ENCODE results near the gene MRPL41. TPM values are rescaled to one million over a fixed set of nuclear protein-coding genes. Genes with fewer than 3 reads are reported as not detected.
"Not testable (repeated sequence)": the region's sequence is repeated elsewhere in the genome, so short reads cannot be mapped to it uniquely, and the experiment has no call there.

The MRPL41 gene
- total RNA-seq, 1 donor from 2014 or later = 10.3 TPM

DNA sequence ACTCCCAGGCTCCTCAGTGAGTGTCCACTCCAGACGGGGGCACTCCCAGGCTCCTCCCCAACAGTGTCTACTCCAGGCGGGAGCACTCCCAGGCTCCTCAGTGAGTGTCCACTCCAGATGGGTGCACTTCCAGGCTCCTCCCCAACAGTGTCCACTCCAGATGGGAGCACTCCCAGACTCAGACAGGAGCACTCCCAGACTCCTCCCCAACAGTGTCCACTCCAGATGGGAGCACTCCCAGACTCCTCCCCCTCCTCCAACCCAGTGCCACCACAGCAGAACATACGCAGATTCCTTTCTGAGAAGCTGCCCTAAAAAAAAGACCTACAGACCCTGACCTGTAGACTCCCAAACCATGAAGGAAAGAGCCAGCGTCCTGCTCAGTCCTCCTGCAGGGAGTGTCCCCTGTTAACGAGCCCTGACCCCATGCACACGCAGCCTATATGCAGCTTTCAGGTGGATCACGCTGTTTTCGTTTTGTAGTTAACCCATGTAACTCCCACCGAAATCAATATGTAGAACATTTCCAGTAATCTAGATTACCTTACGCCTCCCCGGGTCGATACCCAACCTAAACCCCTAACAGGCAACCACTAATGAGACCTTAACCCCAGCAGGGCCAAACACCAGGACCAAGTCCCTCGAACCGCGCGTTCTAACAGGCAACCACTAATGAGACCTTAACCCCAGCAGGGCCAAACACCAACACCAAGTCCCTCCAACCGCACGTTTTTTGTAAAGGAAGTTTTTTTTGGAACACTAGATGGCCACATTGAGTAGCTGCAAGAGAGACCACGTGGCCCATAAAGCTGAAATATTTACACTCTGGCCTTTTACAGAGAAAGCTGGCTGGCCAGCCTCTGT lies 17.2 kb upstream of the MRPL41 start:
- Mint-ChIP-seq H3K36me3 (peaks cover 3% of the 10 kb centered on the region), H3K27ac (peak overlapping the region; percentile 84)

DNA sequence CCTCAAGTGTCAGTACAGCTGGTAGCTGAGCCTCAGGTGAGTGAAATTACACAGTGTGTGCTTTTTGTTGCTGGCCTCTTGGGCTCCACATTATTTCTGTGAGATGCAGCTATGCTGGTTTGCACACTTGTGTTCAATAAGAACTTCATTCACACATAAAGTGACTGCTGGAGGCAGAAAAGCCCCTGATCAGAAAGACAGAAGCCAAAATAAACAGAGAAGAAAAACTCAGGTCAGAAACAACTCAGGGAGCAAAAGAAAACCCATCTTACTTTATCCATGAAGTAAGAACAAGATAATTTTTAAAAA lies 16.6 kb upstream of the MRPL41 start:
- Histone ChIP-seq H3K4me2 (no peak overlapping the region), H2AFZ (replicated peaks) (peak overlapping the region; percentile 89), H3K27me3 (no peaks in the 10 kb centered on the region), H3K27ac (no peak overlapping the region), H4K20me1 (ENCODE audit: low read depth) (no peaks in the 10 kb centered on the region), H3K79me2 (ENCODE audit: low read depth) (no peaks in the 10 kb centered on the region), H3K4me3 (no peak overlapping the region), H3K4me1 (no peaks in the 10 kb centered on the region), H3F3A (ENCODE audit: low read depth) (no peaks in the 10 kb centered on the region), H3K36me3 (no peaks in the 10 kb centered on the region), H3K9me3 (ENCODE audit: low read depth) (no peaks in the 10 kb centered on the region), H3K9ac (no peak overlapping the region)
- peaks cover 9% of the 10 kb centered on the region for H3K4me1 Mint-ChIP-seq
- no peak for DNase-seq (ENCODE audit: low spot score)
- H3K36me3 Mint-ChIP-seq = peaks cover 3% of the 10 kb centered on the region
- H3K4me3 Mint-ChIP-seq = no peak overlapping the region
- TF ChIP-seq EZH2 (IDR thresholded peaks at IDR 0.05) (no peak), EZH2phosphoT487 (IDR thresholded peaks at IDR 0.05) (no peak)
- TF ChIP-seq, protein P1, sequence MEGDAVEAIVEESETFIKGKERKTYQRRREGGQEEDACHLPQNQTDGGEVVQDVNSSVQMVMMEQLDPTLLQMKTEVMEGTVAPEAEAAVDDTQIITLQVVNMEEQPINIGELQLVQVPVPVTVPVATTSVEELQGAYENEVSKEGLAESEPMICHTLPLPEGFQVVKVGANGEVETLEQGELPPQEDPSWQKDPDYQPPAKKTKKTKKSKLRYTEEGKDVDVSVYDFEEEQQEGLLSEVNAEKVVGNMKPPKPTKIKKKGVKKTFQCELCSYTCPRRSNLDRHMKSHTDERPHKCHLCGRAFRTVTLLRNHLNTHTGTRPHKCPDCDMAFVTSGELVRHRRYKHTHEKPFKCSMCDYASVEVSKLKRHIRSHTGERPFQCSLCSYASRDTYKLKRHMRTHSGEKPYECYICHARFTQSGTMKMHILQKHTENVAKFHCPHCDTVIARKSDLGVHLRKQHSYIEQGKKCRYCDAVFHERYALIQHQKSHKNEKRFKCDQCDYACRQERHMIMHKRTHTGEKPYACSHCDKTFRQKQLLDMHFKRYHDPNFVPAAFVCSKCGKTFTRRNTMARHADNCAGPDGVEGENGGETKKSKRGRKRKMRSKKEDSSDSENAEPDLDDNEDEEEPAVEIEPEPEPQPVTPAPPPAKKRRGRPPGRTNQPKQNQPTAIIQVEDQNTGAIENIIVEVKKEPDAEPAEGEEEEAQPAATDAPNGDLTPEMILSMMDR (IDR thresholded peaks at IDR 0.05) = no peak
- H3K27ac Mint-ChIP-seq = no peak overlapping the region
- H3K27me3 Mint-ChIP-seq (ENCODE audit: insufficient read depth, low read depth) = no peaks in the 10 kb centered on the region
- H3K9me3 Mint-ChIP-seq = peaks cover 3% of the 10 kb centered on the region

More for the DNA sequence above, 17.2 kb upstream of the MRPL41 start:
- TF ChIP-seq EZH2 (IDR thresholded peaks at IDR 0.05) = no peak
- TF ChIP-seq, protein P1 (IDR thresholded peaks at IDR 0.05) = peak; percentile 59
- Histone ChIP-seq H3K36me3 (no peaks in the 10 kb centered on the region), H3K27me3 (no peaks in the 10 kb centered on the region), H3K4me1 (no peaks in the 10 kb centered on the region), H3K9ac (no peak overlapping the region), H3K4me3 (no peak overlapping the region), H3K4me2 (no peak overlapping the region), H3K9me3 (ENCODE audit: low read depth) (no peaks in the 10 kb centered on the region), H2AFZ (replicated peaks) (peak overlapping the region; percentile 89), H3K27ac (no peak overlapping the region), H3K79me2 (ENCODE audit: low read depth) (no peaks in the 10 kb centered on the region), H3F3A (ENCODE audit: low read depth) (no peaks in the 10 kb centered on the region), H4K20me1 (ENCODE audit: low read depth) (no peaks in the 10 kb centered on the region)
- peak; percentile 52 for DNase-seq (ENCODE audit: low spot score)
- Mint-ChIP-seq H3K4me1 (peaks cover 9% of the 10 kb centered on the region), H3K27me3 (ENCODE audit: insufficient read depth, low read depth) (no peaks in the 10 kb centered on the region), H3K4me3 (peak overlapping the region; percentile 72), H3K9me3 (peaks cover 3% of the 10 kb centered on the region)

DNA sequence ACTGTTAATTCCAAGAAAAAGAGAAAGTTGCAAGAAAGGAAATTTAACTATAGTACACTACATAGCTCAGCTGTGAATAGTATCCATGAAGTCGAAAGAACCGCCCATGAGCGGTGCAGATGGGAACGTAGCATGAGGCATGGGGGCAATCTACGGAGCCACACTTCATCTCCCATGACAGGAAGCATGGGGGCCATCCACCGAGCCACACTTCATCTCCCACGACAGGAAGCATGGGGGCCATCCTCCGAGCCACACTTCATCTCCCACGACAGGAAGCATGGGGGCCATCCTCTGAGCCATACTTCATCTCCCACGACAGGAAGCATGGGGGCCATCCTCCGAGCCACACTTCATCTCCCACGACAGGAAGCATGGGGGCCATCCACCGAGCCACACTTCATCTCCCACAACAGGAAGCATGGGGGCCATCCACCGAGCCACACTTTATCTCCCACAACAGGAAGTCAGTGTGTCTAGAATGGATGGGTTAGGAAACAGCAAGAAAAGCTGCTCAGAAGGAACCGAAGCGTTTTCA lies 15.0 kb upstream of the MRPL41 start:
- peaks cover 16% of the 10 kb centered on the region for H3K4me1 Mint-ChIP-seq
- not testable (repeated sequence) for DNase-seq (ENCODE audit: low spot score); H3K36me3 Mint-ChIP-seq; H3K4me2 ChIP-seq; H3K4me3 ChIP-seq; H3K27ac ChIP-seq; H3K9ac ChIP-seq; H4K20me1 ChIP-seq (ENCODE audit: low read depth); H3K79me2 ChIP-seq (ENCODE audit: low read depth); H3K4me3 Mint-ChIP-seq; H3K27me3 Mint-ChIP-seq (ENCODE audit: insufficient read depth, low read depth); H3K27me3 ChIP-seq; H3K9me3 ChIP-seq (ENCODE audit: low read depth); H3F3A ChIP-seq (ENCODE audit: low read depth); H2AFZ ChIP-seq (replicated peaks); H3K4me1 ChIP-seq; H3K36me3 ChIP-seq; H3K9me3 Mint-ChIP-seq
- H3K27ac Mint-ChIP-seq = peak overlapping the region; percentile 46

DNA sequence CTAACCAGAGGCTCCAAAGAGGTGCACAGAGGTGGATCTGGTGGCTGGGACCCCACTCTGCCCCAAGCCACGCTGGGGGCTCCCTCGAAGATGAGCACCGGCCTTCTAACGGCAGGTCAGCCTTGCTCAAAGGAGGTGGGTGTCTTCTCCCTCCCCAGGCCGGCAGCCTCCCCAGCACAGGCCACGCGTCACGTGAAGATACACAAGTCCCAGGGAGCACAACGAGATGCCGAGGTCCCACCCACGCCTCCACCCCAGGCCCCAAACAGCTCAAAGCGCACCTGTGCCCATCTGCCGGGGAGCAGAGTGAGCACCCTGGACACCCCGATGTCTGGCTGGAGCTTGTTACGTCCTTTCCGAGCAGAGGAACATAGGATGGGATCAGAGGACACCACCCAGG lies 13.6 kb upstream of the MRPL41 start:
- Histone ChIP-seq H4K20me1 (ENCODE audit: low read depth) (no peaks in the 10 kb centered on the region), H3K27me3 (no peaks in the 10 kb centered on the region), H3K79me2 (ENCODE audit: low read depth) (no peaks in the 10 kb centered on the region), H3K9me3 (ENCODE audit: low read depth) (no peaks in the 10 kb centered on the region), H3K9ac (no peak overlapping the region), H2AFZ (replicated peaks) (no peak overlapping the region), H3K4me2 (no peak overlapping the region), H3F3A (ENCODE audit: low read depth) (no peaks in the 10 kb centered on the region), H3K27ac (no peak overlapping the region), H3K4me1 (no peaks in the 10 kb centered on the region), H3K36me3 (no peaks in the 10 kb centered on the region), H3K4me3 (no peak overlapping the region)
- peaks cover 22% of the 10 kb centered on the region for H3K4me1 Mint-ChIP-seq
- no peak for TF ChIP-seq EZH2phosphoT487 (IDR thresholded peaks at IDR 0.05)
- no peak for TF ChIP-seq EZH2 (IDR thresholded peaks at IDR 0.05)
- TF ChIP-seq, protein P1 (IDR thresholded peaks at IDR 0.05) = no peak
- DNase-seq (ENCODE audit: low spot score) = no peak
- H3K36me3 Mint-ChIP-seq = peaks cover 3% of the 10 kb centered on the region
- no peak overlapping the region for H3K27ac Mint-ChIP-seq
- H3K27me3 Mint-ChIP-seq (ENCODE audit: insufficient read depth, low read depth) = no peaks in the 10 kb centered on the region
- peaks cover 3% of the 10 kb centered on the region for H3K9me3 Mint-ChIP-seq
- no peak overlapping the region for H3K4me3 Mint-ChIP-seq

All from neural progenitor cell (in vitro differentiated cells).